Epithelial cell of prostate (primary cell): ENCODE results near the gene C2orf76.
"Not testable (repeated sequence)": the region's sequence is repeated elsewhere in the genome, so short reads cannot be mapped to it uniquely, and the experiment has no call there.

ENCODE experiments used
- DNase-seq: peaks from one replicate; pipeline ENCODE4 v3.0.0-alpha.2; 2011; ENCODE audit warnings: low read depth, low spot score
- H3K27ac ChIP-seq: fragments of 450-650 bp; 2 replicates; pipeline ENCODE4 v1.5.1; 2017; ENCODE audit warnings: mild to moderate bottlenecking

Gene C2orf76

DNA sequence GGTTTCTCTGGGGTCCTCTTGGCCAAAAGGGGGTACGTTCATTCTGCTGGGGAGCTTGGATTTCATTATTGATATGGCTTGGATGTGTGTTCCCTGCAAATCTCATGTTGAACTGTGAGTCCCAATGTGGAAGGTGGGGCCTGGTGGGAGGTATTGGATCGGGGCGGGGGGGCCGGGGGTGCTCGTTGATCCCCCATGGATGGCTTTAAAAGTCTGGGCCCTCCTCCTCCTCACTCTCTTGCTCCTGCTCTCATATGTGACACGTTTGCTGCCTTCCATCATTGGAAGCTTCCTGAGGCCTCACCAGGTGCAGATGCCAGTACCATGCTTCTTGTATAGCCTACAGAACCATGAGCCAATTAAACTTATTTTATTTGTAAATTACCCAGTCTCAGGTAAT, 11.9 kb upstream of the C2orf76 start:
- DNase-seq, result no peak

DNA sequence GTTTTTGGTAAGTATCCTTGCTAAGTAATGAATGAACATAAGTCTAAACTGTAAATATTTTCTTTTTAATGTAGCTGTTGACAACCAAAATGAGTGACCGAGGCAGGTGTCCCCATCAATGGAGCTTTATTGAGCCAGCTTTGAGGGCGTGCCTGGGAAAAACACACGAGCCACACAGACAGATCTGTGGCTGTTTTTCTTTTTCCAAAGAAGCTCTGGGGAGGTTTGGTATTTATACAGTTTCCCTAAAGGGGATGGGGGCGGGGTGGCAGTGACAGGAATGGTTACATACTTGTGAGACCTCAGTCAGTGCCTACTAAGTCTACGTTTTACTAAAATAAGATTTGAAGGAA, 11.3 kb upstream of the C2orf76 start:
- no peak for DNase-seq
- no peak overlapping the region for H3K27ac ChIP-seq

More for the DNA sequence above, 11.9 kb upstream of the C2orf76 start:
- no peak overlapping the region for H3K27ac ChIP-seq

DNA sequence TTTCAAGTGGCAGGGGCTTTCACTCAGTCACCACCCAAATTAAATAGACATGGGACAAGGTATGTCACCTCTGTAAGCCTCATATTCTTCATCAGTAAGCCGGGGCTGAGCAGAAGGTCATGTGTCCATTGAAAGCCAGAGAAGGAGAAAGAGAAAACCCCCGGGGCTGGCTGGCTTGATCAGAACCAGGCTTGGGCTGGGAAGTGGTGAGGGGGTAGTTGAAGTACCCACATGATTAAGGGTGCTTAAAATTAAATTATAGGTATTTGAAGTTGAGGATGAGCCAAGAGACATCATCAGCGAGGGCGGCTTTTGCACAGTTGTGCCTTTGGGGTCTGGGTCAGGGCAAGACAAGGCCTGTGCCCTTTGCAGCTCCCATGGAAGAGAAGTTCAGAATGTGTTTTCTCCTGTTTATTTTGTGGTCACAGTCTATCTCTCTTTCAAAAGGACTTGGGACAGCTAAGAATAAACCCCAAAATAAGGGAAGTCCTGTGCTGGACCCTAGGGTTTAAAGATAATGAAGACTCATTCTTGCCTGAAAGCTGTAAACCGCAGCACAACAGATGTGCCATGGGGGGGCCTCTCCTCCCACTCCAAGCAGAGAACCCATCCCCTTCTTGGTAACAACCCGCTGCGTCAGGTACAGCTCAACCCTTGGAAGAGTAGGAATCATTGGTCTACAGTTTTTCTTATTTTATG, 10.8 kb upstream of the C2orf76 start:
- DNase-seq, result no peak
- no peak overlapping the region for H3K27ac ChIP-seq

DNA sequence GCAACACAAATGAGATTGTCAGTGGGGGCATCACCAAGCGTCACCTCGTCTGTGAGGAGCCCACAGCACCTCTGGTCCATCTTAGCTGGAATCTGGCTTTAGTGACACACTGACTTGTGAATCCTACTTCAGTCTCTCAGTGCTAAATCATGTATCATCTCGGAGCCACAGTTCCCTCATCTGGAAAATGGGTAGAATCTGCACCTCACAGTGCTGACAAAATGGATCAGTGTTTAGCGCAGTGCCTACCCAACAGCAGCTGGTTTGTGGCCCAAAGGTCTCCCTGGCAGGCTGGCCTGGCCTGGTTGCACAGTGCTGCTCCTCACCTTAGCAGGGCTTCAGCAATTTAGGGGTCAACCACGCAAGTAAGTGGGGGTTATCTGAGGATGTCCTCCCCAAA, 10.2 kb upstream of the C2orf76 start:
- H3K27ac ChIP-seq, result no peak overlapping the region
- no peak for DNase-seq

DNA sequence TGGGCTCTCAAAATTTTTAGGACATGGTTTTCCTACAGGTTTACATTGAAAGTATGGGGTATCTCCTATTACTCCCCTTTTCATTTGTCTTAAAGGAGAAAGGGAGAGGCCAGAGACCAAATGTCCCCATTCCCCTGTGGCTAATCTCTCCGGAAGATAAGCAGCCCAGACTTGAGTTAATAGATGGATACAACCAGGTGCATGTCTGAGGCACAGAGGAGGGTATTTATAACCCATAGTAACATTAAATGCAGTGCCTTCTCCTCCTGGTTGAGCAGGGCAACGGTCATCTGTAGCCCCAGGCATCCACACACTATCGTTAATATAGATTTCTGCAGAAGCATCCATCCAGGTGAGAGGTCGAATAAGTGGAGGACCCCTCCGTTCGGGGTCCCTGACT, 9.8 kb upstream of the C2orf76 start:
- not testable (repeated sequence) for DNase-seq, H3K27ac ChIP-seq

DNA sequence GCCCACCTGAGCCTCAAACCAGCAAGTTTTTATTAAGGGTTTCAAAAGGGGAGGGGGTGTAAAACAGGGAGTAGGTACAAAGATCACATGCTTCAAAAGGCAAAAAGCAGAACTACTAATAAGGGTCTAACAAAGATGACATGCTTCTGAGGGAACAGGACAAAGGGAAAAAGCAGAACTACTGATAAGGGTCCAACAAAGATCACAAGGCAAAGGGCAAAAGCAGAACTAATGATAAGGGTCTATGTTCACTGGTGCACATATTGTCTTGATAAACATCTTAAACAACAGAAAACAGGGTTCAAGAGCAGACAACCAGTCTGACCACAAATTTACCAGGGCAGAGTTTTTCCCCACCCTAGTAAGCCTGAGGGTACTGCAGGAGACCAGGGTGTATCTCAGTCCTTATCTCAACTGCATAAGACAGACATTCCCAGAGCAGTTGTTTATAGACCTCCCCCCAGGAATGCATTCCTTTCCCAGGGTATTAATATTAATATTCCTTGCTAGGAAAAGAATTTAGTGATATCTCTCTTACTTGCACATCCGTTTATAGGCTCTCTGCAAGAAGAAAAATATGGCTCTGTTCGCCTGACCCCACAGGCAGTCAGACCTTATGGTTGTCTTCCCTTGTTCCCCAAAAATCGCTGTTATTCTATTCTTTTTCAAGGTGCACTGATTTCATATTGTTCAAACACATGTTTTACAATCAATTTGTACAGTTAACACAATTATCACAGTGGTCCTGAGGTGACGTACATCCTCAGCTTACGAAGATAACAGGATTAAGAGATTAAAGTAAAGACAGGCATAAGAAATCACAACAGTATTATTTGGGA, 7.5 kb upstream of the C2orf76 start:
- H3K27ac ChIP-seq, DNase-seq: not testable (repeated sequence)

DNA sequence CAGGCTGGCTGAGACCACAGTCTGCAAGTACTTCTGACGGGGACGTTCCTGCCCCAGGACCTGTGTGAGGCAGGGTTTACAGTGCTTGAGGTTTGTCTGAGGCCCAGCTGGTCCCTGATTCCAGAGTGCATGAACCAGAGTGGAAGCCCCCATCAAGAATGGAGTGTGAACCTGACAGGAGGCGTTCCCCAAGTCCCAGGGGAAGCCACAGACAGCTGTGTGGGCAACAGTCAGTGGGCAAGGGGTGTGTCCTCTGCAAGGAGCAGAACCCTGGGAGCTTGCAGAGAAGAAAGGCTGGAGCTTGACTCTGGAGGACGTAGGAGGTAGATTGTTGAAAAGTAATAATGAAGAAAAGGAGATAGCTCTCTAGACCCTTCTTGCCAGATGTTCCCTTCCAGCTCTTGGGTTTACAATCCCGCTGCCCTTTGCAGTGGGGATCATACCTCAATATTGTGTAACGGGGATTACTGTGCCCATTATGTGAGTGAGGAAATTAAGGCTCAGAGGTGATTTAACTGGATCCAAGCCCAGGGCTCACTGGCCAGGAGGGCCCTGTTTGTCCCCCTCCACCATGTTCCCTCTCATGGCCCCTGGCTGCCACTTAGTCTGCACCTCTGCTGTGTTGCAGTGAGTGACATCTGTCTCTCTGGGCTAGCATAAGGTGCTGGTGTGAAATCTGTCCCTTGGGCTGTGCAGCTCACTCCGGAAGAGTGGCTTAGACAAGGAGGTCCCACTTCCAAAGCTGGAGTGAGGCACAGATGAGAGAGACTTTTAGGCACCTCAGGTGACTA, 6.3 kb upstream of the C2orf76 start:
- no peak for DNase-seq
- no peak overlapping the region for H3K27ac ChIP-seq

DNA sequence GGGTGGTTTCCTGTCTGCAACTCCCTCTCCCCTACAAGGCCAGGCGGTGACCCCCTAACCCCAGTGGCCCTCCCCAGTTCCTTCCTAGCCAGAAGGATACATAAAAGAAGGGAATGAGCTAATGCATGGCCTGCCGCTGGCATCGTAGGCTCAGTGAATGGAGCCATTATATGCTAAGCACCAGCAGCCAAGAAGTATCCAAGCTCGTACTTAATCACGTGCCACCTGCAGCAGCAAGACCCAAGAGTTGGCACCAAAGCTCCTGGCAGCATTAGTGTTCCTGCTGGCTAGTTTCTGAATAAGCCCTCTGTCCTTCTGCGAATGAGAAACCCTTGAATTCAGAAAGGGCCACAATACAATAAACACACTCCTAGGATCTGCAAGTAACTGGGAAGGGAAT, 4.5 kb upstream of the C2orf76 start:
- H3K27ac ChIP-seq, result no peak overlapping the region
- DNase-seq, result no peak

DNA sequence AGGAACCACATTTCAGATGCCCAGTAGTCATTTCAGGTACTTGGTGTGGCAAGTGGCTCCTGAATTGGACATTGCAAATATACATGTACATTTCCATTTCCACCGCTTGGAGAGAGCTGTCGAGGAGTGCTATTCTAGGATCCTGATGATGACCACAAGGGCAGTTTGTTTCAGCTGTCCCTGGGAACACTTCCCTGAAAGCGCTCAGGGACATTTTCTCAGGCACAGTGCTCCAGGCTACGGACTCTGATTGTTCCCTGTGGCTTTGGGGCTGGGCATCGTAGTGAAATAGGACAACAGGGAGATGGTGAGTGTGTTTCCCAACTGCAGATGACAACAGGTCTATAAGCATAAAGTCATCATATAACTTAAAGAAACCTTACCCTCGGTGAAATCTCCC, 3.2 kb upstream of the C2orf76 start:
- no peak for DNase-seq
- H3K27ac ChIP-seq, result no peak overlapping the region

DNA sequence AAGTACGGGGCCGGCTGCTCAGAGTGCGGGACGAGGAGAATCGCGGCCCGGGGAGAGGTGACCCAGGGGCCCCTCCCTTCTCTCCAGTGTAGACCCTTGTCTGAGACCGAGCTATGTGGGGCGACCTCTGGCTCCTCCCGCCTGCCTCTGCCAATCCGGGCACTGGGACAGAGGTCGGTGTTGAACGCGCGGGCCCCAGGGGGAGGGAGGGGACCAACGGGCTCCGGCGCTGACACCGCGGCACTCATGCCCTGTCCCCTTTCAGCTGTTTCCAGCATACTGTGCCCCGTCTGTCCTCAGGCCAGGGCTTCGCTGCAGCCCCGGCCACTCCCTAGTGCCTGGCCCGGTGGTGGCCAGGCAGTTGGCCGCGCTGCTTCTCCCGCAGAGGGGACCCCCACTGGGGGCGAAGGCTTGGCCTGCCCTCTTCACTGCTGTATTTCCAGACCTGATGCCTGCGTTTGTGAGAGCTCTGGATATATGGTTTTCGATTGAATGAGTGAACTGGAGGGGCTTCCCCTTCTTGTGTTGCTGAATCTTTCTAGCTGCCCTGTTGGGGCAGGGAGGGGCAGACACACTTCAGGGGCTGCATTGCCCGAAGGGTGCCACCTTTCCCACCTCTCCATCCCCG, 952 bp upstream of the C2orf76 start:
- peak overlapping the region; percentile 72 for H3K27ac ChIP-seq
- no peak for DNase-seq

DNA sequence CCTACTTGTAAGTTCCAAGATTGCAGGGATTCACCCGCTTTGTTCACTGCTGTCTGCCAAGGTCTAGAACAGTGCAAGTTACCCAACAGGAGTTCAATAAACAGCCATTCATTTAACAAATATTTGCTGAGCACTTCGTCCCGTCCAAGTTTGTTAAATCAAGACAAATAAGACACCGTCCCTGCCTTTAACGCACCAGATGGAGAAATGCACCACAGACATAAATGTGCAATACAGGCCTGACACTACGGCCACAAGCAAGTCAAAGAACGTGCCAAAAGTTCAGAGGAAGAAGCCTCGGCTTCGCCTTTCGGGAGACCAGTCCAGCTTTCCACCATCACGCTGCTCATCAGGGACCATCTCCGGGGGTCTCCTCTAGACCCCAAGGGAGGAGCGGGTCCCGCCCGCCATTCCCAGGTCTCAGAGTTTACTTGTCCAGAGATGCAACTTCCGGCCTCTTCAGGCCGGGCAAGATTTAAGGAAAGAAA, 429 bp downstream of the C2orf76 start:
- H3K27ac ChIP-seq, result peak overlapping the region; percentile 72
- DNase-seq, result no peak

DNA sequence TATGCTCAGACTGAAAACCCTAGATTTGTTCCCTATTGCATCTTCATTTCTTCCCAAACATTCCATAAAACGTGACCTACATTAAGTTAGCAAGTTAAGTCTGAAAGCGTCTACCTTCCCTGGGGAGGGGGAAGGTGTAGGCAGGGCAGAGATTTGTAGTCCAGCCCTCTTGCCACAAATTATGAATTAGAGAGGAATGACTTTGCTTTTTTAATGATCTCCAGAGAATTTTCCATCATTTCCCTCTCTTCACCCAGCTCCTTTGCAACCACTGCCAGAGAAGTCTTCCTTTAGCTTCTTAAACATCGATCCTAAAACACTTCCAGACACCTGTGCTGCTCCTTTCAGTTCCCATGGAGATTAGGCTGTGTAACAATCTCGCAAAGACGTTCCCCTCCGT, 1.2 kb downstream of the C2orf76 start:
- H3K27ac ChIP-seq, result no peak overlapping the region

DNA sequence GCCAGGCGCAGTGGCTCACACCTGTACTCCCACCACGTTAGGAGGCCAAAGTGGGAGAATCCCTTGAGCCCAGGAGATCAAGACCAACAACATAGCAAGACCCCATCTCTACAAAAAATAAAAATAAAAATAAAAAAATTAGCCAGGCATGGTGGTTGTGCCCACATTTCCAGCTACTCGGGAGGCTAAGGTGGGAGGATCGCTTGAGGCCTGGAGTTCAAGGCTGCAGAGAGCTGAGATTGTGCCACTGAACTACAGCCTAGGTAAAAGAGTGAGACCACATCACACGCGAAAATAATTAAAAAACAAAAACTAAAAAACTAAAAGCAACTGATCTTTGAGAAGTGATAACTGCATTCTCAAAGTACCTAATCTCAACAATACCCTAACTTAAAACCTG, 1.8 kb downstream of the C2orf76 start:
- H3K27ac ChIP-seq, result no peak overlapping the region

More for the DNA sequence above, 1.2 kb downstream of the C2orf76 start:
- no peak for DNase-seq

DNA sequence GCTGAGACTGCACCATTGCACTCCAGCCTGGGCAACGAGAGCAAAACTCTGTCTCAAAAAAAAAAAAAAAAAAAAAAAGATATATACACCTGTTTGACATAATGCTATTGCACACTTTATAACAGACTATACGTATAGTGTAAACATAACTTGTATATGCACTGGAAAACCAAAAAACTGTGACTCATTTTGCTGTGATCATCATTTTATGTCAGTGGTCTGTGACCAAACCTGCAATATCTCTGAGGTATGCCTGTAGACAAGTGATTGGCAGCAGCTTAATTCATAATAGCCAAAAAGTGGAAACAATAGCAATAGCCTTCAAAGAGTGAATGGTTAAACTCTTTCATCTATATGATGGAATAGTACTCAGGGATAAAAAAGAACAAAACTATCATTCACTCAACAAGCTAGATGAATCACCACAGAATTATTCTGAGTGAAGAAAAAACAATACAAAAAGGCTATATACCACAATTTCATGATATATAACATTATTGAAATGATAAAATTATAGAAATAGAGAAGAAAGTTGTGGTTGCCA, 6.1 kb downstream of the C2orf76 start:
- no peak for DNase-seq
- no peak overlapping the region for H3K27ac ChIP-seq

More for the DNA sequence above, 1.8 kb downstream of the C2orf76 start:
- DNase-seq, result no peak

DNA sequence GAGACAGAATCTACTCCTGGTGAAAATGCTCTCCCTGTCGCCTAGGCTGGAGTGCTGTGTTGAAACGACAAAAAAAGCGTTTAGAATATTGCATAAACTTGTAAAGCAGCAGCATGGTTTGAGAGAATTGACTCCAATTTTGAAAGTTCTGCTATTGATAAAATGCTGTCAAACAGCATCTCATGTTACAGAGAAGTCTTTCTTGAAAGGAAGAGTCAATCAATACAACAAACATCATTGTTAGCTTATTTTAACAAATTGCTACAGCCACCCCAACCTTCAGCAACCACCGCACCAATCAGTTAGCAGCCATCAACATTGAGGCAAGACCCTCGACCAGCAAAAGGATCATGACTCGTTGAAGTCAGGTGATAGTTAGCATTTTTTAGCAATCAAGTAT, 6.9 kb downstream of the C2orf76 start:
- no peak overlapping the region for H3K27ac ChIP-seq
- no peak for DNase-seq

DNA sequence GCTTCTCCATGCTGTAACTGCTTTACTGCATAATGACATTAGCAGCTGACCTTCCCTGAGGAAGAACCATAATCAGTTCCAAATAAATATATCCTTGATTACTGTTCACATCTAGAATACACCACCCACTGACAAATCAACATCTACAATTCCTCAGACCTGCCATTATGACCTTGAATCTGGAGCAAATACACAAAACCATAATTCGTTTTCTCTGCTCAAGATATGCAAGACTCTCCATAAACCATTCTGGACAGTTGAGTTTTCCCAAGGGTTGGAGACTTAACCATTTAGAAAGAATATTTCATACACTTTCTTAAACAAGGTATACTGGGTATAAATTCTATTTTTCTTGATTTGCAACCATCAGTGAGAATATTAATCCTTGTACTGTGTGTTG, 11.8 kb downstream of the C2orf76 start:
- no peak overlapping the region for H3K27ac ChIP-seq
- DNase-seq, result no peak

DNA sequence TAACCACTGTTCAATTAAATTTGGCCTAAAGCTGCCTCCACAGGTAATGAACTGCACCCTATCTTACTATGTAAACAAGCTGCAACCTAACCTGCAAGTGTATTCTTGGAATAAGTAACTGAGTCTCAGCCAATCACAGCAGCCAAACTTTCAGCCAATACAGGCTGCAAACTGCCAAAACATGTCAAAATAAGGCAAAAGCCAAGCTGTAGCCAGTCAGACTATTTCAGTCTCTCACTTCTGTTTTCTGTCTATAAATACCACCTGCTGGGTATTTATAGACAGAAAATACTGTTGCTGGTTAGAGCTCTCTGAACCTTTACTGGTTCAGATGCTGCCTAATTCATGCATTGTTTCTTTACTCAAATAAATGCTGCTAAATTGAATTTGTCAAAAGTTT, 14.3 kb downstream of the C2orf76 start:
- DNase-seq, result no peak
- H3K27ac ChIP-seq, result no peak overlapping the region

DNA sequence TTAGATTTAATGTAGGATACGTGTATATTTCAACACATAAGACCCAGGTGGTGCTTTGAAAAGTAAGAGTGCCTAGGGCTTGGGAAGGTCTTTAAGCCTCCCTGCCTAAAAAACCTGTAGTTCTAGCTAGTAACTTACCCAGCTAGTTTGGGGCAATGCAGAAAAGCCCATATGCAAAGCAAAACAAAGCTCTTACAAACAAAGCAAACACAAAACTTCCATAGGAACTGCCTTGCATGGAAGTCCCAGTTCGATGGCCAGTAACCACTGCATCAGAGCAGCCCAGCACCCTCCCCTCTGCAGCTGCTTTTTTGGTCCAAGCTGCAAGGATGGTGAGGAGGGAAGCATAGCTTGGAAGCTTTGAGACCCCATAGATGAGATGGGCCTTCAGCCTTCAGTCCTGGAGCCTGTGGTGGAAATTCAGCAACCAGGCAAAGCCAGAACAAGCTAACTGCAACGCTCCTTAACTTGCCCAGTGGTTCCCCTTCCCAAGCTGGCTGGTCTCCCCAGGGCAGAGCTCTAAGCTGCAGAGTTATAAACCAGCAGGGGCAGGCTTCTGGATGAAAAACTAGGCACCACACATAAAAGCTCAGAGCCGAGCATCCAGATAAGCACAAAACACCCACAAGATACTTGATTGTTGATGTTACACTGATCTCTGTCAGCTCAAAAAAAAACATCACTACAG, 16.2 kb downstream of the C2orf76 start:
- H3K27ac ChIP-seq, result no peak overlapping the region
- no peak for DNase-seq

DNA sequence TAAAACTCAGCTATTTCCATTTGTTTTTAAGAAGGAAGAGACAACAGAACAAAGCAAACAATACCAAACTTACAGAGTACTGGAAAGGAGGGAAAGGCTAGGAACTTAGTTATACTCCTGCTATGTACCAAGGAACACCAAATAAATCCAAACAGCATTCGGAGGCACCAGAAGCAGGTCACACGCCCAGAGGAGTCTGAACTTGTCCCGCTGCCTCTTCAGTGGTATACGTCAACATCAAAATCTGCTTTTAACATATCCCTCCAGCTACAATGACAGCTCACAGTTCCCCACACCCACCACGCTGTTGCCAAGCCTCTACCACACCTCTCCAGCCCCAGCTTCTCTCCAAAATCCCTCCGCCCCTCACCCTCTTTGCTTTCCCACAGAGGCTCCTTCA, 17.3 kb downstream of the C2orf76 start:
- peak; percentile 26 for DNase-seq
- H3K27ac ChIP-seq, result no peak overlapping the region

DNA sequence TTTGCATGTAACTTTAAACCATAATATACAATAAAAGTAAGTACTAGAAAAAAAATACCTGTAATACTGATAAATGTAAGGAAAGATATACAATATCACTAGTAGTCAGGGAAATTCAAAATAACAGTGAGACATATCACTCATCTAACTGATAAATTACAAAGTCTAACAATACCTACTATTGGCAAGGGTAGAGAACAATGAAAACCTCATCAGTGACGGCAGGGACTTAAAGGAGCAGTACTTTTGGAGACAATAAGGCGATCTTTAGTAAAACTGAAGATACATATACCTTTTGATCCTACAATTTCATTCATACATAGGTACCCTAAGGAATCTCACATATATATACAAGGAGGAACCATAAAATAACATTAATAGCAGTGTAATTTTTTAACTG, 24.9 kb downstream of the C2orf76 start:
- no peak overlapping the region for H3K27ac ChIP-seq
- DNase-seq, result no peak
